Measurements from ENCODE around the gene SMARCC2.

SMARCC2 gene

DNA sequence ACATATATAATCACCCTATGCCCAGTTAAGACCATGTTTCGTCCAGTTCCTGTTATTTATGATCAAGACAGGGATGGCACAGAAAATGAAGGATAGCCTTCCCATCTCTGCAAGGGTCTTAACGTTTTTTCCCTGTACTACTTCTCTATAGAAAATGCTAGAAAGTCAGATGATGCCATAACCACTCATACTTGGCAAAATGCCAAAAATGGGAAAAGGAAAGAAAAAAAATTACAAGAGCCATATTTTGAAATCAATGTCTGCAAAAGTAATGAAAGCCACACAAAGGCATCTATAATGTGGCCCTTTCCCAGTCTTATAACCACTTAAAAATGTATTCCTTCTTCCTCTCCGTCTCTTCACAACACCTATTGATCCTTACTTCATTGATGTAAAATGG lies 38.7 kb downstream of the SMARCC2 start:
- no peak for ATAC-seq

DNA sequence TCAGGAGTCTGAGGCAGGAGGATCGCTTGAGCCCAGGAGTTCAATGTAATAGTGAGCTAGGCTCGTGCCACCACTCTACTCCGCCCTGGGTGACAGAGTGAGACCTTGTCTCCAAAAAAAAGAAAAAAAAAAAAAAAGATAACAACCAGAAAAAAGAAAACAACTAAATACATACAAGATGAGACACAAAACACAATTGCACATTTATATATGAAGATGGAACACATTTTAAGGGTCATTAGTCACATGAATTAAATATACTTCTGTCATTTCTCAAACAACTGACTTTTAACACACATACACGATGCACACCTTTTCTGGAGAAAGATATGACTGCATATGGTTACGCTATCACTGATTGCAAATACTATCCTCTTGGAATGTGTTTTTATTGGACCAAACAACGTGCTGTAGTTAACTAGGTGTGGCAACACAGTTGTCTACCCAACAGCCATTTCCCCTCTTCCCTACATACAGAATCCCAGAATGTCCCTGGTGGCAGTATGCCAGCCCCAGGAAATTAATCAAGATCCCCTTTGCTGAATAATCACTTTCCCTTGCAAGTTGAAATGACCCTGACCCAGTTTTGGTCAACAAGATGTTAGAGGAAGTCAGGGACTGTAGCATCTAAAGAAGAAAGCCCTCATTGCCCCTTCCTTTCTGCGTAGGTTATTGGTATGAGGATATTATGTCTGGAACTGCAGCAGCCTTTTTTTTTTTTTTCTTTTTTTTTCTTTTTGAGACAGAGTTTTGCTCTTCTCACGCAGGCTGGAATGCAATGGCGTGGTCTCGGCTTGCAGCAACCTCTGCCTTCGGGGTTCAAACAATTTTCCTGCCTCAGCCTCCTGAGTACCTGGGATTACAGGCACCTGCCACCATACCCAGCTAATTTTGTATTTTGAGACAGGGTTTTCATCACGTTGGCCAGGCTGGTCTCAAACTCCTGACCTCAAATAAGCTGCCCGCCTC lies 42.5 kb downstream of the SMARCC2 start:
- no peak for ATAC-seq

DNA sequence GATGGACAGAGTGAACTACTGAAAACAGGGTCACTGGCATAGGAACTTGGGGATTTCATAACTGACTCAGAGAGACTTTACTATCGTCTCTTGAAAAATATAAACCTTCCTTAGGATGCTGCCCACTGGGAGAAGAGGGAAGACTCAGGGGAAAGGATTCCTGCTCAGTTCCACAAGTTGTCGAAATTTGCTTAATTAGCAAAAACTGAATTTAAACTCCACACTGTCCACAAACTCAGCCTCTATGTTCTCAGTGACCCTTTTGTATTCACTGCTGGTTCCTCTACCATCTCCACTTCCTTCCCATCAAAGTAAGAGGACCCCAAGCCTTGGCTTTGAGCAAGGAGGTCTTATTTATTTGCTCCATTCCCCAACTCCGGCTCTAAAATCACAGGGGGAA lies 44.1 kb downstream of the SMARCC2 start:
- no peak for ATAC-seq

DNA sequence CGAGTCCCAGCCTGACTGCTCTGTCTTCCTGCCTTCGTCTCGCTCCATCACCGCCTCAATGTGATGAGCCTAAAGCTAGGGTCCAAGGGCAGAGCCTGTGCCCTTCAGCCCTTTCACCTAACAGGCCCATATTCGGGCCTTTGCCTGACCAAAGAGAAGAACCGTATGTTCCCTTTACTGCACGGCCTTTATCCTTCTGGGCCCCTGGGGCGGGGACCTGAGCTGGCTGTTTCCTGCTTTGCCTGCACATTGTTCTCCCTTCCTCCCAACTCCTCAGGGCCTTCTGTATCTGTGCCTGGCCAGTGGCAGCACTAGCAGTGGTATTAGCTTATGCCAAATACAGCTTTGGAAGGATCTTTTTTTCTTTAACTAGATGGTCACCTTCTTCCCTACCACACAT lies 45.4 kb downstream of the SMARCC2 start:
- ATAC-seq: no peak

DNA sequence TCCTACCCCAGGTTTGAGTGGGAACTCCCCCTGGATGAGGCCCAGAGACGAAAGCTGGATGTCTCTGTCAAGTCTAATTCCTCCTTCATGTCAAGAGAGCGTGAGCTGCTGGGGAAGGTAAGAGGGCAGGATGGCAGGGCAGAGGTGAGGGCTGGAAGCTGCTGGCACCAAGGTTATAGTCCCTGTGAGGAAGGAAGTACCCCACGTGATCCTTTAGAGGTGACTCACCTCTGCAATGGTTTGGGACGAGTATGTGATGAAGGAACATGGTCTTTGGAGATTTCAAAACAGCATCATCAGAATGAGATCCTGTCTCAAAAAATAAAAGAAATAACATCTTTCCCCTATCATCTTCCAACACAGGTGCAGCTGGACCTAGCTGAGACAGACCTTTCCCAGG lies 46.1 kb downstream of the SMARCC2 start:
- peak; percentile 53 to 74 for ATAC-seq

DNA sequence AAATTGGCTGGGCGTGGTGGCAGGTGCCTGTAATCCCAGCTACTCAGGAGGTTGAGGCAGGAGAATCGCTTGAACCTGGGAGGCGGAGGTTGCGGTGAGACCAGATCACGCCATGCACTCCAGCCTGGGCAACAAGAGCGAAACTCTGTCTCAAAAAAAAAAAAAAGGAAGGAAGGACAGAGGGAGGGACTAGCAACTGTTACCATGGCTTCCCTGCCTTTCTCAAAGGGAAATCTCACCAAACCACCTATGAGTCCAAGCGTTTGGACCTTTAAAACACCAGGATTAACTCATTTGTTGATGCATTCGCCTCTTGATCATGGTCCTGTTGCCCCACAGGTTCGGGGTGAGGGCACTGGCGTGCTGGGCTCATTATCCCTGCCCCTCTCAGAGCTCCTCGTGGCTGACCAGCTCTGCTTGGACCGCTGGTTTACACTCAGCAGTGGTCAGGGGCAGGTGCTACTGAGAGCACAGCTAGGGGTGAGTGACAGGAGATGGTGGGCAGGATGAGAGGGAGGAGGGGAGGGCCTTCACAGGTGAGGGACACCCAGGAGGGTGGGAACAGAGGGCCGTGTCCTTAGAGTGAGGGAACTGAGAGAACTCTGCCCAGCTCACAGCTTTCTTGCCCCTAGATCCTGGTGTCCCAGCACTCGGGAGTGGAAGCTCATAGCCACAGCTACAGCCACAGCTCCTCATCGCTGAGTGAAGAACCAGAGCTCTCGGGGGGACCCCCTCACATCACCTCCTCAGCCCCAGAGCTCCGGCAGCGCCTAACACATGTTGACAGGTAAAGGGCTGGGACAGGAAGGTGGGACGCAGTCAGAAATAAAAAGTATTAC lies 47.1 kb downstream of the SMARCC2 start:
- no peak for ATAC-seq

DNA sequence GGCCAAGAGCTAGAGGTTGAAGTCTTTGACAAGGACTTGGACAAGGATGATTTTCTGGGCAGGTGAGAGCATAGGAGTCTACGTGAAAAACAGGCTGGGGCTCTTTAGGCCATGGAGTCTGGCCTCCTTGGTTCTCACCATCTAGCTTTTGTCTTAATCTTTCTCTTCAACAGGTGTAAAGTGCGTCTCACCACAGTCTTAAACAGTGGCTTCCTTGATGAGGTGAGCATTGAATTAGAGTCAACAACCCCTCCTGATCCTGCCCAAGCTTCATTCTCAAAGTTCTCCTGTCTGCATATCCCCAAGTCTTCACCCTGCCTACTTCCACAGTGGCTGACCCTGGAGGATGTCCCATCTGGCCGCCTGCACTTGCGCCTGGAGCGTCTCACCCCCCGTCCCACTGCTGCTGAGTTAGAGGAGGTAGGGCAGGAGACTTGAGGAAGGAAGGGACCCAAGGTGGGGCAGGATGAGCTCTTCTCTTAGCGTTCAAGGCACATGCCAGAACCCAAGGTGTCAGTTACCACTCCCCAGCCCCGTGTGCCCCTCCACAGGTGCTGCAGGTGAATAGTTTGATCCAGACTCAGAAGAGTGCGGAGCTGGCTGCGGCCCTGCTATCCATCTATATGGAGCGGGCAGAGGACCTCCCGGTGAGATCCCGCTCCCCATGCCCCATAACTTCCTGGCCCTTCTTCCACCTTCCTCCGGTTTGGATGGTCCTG lies 51.3 kb downstream of the SMARCC2 start:
- no peak for ATAC-seq

DNA sequence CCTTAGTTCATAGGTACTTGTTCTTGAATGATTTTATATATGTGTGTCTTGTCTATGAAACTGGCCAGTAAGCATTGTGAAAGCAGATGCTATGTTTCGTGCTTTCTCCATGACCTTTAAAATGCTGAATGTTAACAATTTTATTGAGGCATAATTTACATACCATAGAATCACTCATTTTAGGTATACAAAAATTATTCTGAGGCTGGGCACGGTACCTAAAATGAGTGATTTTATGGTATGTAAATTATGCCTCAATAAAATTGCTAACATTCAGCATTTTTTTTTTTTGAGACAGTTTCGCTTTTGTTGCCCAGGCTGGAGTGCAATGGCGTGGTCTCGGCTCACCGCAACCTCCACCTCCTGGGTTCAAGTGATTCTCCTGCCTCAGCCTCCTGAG lies 54.4 kb downstream of the SMARCC2 start:
- peak; percentile 51 to 57 for ATAC-seq

DNA sequence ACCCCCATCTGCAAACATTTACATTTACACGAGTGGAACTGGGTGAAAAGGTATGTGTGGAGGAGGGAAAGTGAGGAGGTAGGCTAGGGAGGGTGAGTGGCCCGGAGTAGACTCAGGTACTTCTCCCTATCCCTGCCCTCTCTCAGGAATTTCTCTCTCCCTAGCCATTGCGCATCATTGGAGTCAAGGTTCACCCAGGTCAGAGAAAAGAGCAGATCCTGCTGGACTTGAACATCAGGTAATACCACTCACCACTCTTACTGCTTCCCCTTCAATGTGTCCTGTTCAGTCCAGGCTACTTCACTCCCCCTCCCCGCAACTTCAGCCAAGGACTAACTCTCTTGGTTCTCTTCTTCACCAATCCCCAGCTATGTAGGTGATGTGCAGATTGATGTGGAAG lies 58.4 kb downstream of the SMARCC2 start:
- ATAC-seq: no peak

DNA sequence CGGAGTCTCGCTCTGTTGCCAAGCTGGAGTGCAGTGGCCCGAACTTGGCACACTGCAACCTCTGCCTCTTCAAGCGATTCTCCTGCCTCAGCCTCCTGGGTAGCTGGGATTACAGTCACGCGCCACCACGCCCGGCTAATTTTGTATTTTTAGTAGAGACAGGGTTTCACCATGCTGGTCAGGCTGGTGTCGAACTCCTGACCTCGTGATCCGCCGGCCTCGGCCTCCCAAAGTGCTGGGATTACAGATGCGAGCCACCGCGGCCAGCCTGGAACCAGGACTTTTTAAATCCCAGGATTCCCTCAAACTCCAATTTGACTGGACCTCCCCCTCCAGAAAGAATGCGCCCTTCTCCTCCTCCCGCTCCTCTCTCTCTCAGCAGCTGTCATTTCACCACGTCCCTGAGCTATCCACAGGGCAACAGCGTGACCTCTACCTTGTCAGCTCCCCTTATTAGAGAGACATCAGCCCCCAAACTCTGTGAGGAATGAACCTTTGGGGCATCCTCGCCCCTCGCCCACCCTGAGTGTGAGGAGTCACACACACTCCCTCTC lies 59.3 kb downstream of the SMARCC2 start:
- ATAC-seq: no peak

DNA sequence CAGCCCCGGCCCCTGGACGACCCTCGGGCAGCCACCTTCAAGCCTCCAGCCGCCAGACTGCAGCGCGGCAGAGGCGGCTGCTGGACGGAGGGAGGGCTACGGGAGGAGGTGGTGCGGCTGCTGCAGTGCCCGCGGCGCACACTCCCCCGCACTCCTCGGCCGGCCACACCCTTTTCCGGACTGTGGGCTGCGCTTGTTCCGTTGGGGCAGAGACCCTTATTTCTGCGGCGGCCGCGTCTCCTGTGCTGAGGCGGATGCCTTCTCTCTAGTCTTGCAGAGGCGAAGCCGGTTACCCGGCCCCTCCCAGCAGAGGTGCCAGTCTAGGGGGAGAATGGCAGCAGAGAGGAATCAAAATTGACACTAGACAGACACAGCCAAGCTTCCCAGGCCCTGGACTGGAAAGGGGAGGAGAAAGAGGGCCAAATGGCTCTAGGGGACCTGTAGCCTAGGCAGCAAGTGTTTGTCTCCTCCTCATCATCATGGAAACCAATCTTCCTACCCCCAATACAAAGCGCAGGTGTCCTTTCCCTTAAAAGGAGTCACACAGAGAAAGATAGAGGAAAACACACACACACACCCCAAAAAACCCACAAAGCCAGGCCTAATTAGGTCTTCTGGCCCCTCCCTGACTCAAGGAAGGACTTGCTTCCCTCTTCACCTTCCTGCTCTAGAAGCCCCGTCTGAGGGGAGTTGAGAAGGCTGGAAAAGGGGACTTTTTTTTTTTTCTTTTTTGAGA lies 59.9 kb downstream of the SMARCC2 start:
- ATAC-seq: peak; percentile 2 to 6

DNA sequence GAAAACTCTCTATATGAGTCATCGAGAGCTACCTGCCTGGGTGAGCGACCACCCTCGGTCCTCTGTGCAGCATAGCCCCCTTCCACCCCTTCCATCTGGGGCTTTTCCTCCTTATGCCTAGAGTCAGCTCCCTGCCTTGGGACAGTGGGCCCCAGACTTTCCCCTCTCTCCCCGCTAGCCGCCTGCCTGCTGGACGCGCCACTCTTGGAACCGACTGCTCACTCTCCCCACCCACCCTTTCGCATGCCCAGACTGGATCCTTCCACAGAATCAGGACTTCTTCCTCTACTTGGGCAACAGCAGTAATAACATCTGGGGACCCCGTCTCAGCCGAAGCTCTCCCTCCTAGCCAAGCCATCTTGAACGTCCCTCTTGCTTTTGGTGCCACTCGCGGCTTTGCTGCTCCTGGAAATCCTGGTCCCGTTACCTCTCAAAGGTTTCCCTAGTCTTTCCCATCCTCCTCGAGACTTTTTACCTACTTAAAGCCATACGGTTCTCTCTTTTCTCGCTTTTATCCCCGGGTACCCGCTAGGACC lies 60.5 kb downstream of the SMARCC2 start:
- no peak for ATAC-seq

DNA sequence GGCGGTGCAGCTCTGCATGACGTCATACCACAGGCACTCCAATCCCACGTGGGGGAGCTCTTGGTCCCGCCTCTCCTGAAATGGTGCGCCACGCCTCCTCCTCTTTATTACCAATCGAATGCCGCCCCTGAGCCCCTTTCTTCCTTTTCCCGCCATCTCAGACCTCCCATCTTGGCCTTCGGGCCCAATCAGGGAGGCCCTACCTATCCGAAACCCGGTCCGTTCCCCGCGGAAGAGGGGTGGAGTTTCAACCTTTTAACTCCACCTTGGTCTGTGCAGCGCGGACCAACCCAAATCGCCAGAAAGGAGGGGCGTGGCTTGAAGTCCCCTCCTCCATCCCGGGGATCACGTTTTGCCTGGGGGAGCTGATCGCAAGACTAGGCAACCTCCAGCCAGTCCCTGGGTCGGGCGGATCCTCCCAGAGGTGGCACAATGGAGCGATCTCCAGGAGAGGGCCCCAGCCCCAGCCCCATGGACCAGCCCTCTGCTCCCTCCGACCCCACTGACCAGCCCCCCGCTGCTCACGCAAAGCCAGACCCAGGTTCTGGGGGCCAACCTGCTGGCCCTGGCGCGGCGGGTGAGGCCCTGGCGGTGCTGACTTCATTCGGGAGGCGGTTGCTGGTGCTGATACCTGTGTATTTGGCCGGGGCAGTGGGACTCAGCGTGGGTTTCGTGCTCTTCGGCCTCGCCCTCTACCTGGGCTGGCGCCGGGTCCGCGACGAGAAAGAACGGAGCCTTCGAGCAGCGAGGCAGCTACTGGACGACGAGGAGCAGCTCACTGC lies 61.2 kb downstream of the SMARCC2 start, which contains the start of gene ESYT1:
ESYT1 (plus strand) TSS at position 380 of the 782 bp plus-strand sequence; CDS start at position 433, 53 bp downstream.
- peak; percentile 95 to 97 for ATAC-seq

DNA sequence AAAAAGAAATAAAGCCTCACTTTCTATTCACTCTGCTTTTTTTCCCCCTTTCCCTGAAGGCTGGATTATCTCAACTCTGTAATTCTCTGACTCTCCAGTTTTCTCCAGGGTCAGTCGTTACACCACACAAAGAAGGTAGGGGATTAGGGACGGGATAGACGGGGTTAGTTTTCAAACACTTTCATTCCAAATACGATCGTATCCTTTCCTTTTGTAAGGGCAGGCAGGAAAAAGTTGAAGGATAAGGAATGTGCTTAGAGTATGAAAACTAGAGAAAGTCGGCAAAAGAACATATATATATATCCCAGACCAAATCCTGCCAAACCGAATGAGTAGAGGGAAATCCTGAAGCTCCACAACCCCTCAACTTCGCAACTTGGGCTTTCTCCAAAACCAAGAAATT lies 61.8 kb downstream of the SMARCC2 start:
- no peak for ATAC-seq

DNA sequence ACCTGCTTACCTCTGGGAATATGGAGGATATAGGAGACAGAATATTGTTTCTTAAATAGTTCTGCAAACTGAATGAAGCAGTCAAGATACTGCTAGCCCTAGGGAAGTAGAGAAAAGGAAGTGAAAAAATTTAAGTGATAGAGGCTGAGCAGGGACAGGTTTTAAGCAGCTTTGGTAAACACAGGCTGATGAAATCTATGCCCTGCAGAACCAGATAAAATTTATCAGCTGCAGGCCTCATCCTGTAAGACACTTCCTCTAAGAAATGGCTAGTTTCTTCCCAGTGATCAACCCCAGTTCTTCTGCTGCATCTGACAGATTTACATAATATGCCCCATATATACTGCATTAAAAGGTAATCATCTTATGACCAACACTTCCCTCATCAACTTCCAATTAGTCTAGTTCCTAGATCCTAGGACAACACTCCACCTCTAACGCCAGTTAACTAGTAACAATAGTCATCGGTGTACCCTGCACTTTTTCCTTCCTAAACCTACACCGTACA lies 62.5 kb downstream of the SMARCC2 start:
- no peak for ATAC-seq

DNA sequence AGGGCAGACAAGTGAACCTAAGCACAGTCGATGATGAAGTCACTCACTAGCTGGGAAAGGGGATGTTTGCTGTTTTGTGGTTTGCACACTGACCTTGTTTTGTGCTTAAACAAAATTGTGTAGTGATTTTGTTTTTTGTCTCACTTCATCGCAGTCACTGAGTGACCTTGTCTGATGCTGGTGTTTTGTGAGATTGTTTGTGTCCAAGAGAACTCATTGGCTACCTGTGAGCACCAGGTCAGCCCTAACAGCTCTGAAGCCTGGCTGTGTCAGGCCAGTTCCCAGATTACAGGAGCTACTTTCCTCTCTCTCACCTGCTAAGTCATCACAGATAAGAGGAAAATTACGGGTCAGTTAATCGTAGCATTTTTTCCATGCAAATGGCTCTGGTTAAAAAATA lies 65.2 kb downstream of the SMARCC2 start:
- ATAC-seq: no peak

DNA sequence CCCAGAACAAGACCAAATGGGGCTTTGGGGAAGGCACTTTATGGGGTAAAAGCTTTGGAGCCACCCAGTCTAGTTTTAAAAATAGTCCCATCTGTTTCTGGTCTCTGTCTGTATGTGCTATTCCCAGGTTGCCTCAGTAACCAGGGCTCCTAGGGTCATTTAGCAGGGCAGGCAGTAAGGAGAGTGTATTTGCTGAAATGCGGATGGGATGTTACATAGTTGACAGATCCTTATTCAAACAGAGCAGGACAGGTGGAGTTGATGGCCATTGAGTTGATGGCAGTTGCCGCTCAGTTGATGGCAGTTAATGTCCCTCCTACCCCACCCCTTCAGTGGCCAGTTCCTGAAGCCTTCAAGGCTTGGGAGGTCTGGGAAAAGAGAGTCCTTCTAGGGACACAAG lies 66.6 kb downstream of the SMARCC2 start:
- ATAC-seq: no peak

DNA sequence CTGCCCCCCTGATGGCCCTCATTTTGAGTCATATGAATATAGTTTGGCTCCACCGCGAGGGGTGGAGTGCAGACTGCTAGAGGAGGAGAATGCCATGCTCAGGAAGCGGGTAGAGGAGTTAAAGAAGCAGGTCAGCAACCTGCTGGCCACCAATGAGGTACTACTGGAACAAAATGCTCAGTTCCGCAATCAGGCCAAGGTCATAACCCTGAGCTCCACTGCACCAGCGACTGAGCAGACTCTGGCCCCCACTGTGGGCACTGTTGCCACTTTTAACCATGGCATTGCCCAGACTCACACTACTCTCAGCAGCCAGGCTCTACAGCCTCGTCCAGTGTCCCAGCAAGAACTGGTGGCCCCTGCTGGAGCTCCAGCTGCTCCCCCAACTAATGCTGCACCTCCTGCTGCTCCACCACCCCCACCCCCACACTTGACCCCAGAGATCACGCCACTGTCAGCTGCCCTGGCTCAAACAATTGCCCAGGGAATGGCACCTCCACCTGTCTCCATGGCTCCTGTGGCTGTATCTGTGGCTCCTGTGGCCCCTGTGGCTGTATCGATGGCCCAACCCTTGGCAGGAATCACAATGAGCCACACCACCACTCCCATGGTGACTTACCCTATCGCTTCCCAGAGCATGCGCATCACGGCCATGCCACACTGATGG lies 67.9 kb downstream of the SMARCC2 start:
- ATAC-seq: no peak

DNA sequence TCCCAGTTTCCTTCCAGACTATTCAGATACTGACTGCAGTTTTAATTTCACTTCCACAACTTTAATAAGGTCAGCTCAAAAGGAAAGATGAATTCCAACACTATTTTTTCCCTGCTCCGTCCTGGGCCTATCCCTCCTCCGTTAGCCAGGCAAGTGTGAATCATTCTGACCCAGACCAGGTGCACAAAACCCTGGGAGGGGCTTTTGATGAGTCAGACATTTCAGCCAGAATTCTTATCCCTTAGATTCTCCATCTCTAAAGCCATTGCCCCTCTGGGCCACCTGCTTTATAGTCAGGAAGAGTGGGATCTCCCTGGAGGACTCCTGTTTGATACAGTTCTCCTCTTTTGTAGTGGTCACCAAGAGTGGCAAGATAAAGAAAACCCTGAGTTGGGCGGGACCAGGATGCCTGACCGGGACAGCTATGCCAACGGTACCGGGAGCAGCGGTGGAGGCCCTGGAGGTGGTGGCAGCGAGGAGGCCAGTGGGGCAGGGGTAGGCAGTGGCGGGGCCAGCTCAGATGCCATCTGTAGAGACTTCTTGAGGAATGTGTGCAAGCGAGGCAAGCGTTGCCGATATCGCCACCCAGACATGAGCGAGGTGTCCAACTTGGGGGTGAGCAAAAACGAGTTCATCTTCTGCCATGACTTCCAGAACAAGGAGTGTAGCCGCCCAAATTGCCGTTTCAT lies 69.0 kb downstream of the SMARCC2 start:
- no peak for ATAC-seq
